ENCODE data around the gene RERE.
"Not testable (repeated sequence)": the region's sequence is repeated elsewhere in the genome, so short reads cannot be mapped to it uniquely, and the experiment has no call there.

Gene RERE

GRCh38 chr1:8751984-8752383 lies 65.5 kb downstream of the RERE start:
- DNase-seq (ENCODE audit: low read depth), result no peak

DNA sequence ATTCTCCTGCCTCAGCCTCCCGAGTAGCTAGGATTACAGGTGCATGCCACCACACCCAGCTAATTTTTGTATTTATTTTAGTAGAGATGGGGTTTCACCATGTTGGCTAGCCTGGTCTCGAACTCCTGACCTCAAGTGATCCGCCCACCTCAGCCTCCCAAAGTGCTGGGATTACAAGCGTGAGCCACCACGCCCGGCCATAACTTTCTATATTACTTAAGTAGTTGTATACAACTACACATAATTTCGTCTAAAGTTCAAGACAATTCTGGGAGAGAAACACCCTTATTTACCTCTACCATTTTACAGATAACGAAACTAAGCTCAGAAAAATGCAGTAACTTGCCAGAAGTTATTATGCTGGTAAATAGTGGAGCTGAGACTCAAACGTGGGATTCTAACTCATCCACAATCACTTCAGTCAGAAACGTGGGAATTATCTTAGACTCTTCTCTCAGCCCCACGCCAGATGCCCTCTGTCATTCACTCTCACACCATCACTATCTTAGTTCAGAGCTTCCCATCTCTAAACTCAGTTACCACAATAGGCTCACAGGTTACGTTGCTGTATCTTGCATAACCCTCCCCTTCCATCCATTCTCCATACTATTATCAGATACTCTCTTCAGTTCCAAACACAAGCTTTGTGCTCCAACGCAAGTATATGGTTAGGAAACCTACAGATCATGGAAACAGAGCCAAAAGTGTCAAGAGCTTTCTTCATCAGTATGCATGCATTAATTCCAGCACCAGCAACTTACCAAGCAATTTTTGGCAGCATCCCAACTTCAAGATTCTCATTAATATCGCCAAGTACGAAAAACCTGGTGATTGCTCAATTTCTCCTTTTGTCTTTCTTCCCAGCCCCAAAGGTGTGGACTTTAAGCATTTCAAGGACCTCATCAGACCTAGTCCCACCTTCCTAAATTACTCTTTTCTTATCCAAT lies 69.3 kb downstream of the RERE start:
- no peak for DNase-seq (ENCODE audit: low read depth)

- DNase-seq (ENCODE audit: low read depth), result no peak
Measured at GRCh38 chr1:8746554-8746953, 70.9 kb downstream of the RERE start.

- DNase-seq (ENCODE audit: low read depth), result no peak
Measured at GRCh38 chr1:8745749-8746390, 71.6 kb downstream of the RERE start.

DNA sequence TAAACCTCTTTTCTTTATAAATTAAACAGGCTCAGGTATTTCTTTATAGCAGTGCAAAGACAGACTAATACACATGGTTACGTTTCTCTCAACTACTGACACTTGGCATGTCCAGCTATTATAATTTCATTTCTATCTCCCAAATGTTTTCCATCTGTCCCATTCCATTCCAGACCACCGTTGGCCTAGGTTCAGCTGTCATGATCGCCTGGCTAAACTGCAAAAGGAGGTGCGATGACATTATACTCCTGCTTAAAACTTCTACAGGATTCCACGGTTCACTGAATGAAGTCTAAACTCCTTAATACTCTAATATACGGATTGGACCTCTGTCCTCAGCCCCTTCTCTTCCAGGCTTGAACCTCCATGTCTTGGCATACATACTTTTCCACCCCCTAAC lies 72.1 kb downstream of the RERE start:
- no peak for DNase-seq (ENCODE audit: low read depth)

DNA sequence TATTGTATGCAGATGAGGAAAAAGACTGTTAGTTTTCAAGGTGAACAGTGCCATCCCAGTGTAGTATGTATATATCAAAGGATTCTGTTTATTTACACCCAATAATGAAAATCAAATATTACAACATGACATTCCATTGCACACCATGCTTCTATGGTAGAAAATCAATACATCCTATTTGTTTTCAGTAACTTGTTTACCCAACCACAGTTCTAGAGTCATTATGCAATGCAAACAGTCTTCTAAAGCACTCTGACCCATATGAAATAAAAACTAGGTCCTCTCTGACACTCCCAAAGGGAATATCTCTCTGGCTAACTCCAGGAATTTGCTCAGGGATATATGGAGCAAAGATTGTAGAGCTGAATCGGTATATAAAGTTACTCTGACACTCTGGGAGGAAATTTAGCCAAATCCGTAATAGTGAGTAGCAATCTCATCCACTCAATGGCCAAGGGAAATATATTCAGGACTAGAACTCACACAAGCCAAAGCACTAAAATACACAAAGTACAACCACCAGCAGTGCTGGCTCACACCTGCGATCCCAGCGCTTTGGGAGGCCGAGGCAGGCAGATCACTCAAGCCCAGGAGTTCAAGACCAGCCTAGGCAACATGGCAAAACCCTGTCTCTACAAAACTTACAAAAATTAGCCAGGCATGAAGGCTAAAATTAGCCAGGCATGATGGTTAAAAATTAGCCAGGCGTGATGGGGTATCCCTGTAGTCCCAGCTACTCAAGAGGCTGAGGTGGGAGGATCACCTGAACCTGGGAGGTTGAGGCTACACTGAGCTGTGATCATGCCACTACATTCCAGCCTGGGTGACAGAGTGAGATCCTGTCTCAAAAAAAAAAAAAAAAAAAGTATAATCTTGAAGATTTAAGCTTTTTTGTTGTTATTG lies 75.2 kb downstream of the RERE start:
- no peak for DNase-seq (ENCODE audit: low read depth)

- no peak for DNase-seq (ENCODE audit: low read depth)
Measured at GRCh38 chr1:8740034-8740449, 77.4 kb downstream of the RERE start.

DNA sequence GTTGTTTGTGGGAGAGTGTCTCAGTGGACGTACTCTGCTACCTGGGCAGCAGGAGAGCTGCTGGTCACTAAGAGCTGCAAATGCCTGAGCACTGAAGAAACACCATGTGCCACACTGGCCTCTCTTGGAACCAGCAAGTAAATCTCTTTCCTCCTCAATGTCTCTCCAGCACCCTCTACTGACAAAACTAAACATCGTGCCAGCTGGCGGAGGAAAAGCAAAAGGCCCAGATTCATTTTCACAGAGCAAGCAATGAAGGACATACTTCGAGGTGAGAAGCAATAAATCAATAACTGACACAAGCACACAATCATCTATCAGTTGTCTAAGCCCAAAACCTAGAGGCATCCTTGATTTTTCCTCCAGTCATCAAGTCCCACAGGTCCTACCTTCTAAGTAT lies 78.1 kb downstream of the RERE start:
- DNase-seq (ENCODE audit: low read depth), result no peak

GRCh38 chr1:8736927-8737326 lies 80.5 kb downstream of the RERE start:
- no peak for DNase-seq (ENCODE audit: low read depth)

GRCh38 chr1:8733484-8733883 lies 84.0 kb downstream of the RERE start:
- DNase-seq (ENCODE audit: low read depth), result no peak

DNA sequence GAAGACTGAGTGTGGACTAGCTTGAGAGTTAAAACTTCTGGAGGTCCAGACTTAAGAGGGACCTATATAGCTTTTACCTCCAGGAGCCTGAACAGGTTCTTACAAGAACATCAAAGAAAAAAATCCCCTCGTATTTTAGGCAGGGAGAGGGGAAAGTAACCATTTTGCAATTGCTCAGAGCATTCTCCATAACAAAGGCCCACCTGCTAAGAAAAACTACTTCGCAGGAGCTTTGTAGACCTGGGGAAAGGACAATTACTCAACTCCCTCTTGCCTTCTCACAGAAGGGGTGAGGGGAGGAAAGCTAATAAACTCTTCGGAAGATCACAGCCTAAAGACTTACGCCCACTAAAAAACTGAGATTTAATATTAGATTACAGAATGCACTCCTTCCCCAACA lies 86.3 kb downstream of the RERE start:
- DNase-seq (ENCODE audit: low read depth), result no peak

- DNase-seq (ENCODE audit: low read depth), result no peak
Measured at GRCh38 chr1:8728464-8728863, 89.0 kb downstream of the RERE start.

- DNase-seq (ENCODE audit: low read depth), result no peak
Measured at GRCh38 chr1:8727809-8728213, 89.6 kb downstream of the RERE start.

GRCh38 chr1:8727316-8727715 lies 90.1 kb downstream of the RERE start:
- DNase-seq (ENCODE audit: low read depth), result not testable (repeated sequence)

DNA sequence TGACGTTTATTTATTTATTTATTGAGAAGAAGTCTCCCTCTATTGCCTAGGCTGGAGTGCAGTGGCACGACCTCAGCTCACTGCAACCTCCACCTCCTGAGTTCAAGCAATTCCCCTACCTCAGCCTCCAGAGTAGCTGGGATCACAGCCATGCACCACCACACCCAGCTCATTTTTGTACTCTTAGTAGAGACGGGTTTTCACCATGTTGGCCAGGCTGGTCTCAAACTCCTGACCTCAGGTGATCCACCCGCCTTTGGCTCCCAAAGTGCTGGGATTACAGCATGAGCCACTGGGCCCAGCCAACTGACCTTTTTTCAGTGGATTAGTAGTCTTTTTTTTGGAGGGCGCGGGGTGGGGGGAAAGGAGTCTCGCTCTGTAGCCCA lies 90.6 kb downstream of the RERE start:
- DNase-seq (ENCODE audit: low read depth), result not testable (repeated sequence)

DNA sequence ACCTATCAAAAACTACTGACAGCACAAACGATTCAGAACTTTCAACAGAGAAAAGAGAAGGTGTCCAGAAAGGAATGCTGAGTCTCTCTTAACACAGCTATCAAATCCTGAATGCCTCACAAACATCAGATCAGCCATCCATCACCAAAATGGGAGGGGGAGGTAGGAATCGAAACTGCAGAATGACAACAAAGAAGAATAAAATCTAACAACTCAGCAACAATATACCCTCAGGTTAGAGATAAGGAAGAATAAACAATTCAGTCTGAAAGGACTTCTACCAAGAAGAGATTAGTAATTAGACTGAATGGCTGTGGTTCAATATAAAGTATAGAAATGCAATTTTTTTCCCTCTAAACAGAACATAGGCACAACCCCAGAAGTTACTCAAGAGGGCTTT lies 94.4 kb downstream of the RERE start:
- DNase-seq (ENCODE audit: low read depth), result no peak

DNA sequence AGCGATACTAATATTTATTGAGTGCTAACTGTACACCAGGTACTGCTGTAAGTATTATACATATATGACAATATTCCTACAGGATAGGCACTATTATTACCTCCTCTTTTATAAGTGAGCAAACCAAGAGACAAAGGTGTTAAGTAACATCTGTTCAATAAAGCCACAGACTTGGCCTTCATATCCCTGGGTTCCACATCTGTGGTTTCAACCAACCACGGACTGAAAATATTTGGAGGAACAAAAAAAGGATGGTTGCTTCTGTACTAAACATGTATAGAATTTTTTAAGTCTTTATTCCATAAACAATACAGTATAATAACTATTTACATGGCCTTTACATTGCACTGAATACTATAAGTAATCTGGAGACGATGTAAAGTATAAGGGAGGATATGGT lies 95.1 kb downstream of the RERE start:
- DNase-seq (ENCODE audit: low read depth), result no peak

DNA sequence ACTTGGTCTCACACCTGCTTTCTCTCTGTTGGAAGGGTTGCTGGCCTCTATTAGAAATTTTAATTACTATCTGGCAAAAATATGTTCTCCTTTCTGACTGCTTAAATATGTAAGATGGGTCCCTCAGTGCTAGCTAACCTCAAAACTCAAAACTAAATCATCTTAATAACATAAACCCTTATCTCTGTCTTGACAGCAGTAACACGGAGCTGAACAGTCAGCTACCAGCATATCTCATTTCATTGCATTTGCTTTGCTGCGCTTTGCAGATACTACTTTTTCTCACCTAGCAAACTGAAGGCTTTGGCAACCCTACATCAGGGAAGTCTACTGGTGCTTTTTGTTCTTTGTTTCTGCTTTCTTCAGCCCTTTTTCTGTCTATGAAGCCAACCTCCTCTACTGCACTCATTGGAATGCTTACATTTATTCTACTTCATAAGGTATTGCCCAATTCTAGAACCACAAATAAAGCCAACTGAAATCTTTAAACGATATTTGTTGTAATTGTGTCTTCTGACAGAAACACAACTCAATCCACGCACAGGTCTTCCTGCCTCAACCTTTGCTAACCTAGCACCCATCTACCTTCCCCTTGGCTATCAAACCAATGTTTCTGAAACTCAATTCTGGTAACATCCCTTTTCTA lies 95.6 kb downstream of the RERE start:
- no peak for DNase-seq (ENCODE audit: low read depth)

DNA sequence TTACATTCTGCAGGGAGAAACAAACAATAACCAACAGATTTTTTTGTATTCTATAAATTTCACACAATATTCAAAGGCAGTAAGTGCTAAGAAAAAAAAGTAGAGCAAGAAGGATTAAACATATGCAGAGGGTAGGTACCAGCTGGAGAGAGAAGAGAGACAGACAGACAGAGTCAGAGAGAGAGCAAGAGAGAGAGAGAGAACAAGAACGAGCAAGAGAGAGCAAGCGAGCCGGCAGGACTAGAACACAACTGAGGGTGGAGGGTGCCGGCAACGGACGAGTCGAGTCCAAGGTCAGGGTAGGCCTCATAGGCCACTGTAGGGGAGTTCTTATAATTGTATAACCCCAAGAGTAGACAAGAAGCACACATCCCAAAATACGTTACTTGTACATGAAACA lies 97.1 kb downstream of the RERE start:
- DNase-seq (ENCODE audit: low read depth), result no peak

DNA sequence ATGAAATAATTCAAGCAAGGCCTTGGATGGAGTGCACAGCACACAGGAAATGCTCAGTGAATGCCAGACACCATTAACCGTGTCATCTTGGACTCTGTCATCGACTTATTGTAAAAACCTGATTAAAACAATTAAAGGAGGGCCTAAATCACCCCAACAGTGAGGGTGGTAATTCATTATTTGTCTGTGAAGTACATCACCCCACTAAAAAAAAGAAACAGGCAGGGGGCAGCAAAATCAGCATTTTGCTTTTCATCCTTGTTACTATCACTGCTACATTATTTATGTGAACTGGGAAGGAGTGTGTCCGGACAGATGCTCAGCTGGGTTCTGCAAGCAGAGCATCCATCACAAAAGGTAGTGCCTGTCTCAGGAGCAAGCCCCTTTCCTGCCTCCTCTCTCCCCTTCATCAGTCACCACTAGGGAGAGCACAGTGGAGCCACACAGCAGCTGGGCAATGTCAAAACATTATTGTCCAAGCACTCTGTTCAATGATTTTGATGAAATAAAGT lies 98.5 kb downstream of the RERE start:
- no peak for DNase-seq (ENCODE audit: low read depth)

- no peak for DNase-seq (ENCODE audit: low read depth)
Measured at GRCh38 chr1:8717148-8717547, 100.3 kb downstream of the RERE start.

- no peak for DNase-seq (ENCODE audit: low read depth)
Measured at GRCh38 chr1:8716238-8716637, 101.2 kb downstream of the RERE start.

Measured in activated T-cell treated with anti-CD3 and anti-CD28 coated beads for 24 hours (primary cell).